Measurements from ENCODE around the gene CXXC4.
A peak's percentile ranks its signal among the peaks of the same experiment; 100 is the strongest.

CXXC4 gene

DNA sequence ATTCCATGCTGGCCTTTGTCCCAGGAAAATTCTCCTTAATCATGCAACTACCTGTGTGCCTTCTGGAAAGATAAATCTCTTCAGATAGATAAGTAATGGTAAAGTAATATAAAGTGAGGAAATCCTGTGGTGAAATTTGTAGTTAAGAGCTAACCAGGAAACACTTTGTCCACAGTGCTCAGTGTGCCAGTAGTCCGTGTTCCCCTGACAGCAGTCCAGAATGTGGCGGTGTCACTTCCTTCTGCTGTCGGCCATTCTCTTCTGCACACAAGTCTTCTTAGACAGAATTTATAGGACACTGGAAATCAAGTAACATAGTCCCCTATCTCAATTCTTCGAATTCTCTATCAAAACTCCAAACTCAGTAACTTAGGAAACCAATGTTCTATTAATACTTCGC is 5.7 kb upstream of the CXXC4 start:
- in situ Hi-C loops (cut with MboI; ENCODE audit: low sequenced_read_pairs), result no loop called here
- Histone ChIP-seq H3K9me3 (no peaks in the 10 kb centered on the region), H3K4me1 (peaks cover 11% of the 10 kb centered on the region), H3K27me3 (ENCODE audit: low read depth) (0 out of 2 replicates have a peak, but pooled peaks cover 3% of the 10 kb centered on the region), H3K36me3 (replicated peaks) (no peaks in the 10 kb centered on the region), H3K4me3 (no peak overlapping the region)
- DNase-seq (ENCODE audit: low spot score in 2 of 2), result no peak

DNA sequence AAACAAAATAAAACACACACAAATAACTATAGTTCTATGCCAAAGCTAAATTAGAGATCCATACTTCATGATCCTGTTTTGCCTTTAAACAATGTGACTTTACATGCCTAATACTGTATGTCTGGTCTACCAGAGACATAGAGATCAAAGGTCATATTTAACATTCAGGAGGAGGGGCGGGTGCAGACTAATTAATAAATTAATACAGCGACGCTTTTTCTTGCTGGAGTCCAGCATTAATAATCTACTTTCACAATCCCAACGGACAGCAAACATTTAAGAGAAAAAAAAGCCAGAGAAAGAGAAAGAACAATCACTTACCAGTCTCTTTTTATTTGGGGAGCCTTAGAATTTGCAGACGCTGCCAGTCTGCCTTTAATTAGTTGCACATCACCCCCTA is 509 bp downstream of the CXXC4 start:
- H3K4me1 ChIP-seq, result peaks cover 16% of the 10 kb centered on the region
- no peaks in the 10 kb centered on the region for H3K27me3 ChIP-seq (ENCODE audit: low read depth)
- no peaks in the 10 kb centered on the region for H3K36me3 ChIP-seq (replicated peaks)
- H3K4me3 ChIP-seq, result peak overlapping the region; percentile 44
- no peaks in the 10 kb centered on the region for H3K9me3 ChIP-seq
- in situ Hi-C loops (cut with MboI; ENCODE audit: low sequenced_read_pairs), result no loop called here
- no peak for DNase-seq (ENCODE audit: low spot score in 2 of 2)

DNA sequence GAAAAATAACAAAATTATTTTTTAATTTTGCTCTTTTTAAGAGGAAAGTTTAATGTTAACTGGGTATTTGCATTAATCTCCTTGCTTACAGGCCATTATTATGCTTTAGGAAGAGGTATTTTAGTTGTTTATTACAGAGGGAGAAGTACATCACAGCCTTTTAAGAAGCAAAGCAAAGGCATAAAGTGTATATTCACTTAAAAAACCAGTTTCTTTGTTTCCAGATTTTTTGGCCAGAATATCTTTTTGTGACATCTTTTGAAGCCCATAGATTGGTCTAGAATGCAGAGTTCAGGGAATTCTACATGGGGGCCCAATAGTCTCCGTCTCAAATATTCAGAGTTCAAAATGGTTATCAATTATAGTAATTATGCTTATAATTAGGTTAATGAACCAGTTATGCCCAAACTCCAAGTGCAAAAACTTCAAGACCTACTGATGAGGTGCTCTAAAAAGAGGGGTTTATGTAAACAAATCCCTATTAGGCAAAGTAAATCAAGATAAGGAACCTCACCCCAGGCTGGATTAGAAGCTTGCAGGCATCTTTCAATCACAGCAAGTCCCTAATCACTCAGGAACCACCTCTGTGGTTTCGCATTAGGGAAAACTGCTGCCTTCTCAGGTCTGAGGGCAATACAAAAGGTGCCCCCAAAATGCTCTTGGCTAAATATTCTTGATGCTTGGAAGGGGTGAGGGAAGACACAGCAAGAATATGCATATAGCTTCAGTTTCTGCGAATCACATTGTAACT is 1.4 kb downstream of the CXXC4 start:
- no peaks in the 10 kb centered on the region for H3K27me3 ChIP-seq (ENCODE audit: low read depth)
- no peaks in the 10 kb centered on the region for H3K36me3 ChIP-seq (replicated peaks)
- peaks cover 16% of the 10 kb centered on the region for H3K4me1 ChIP-seq
- no peaks in the 10 kb centered on the region for H3K9me3 ChIP-seq
- H3K4me3 ChIP-seq, result no peak overlapping the region
- DNase-seq (ENCODE audit: low spot score in 2 of 2), result no peak
- in situ Hi-C loops (cut with MboI; ENCODE audit: low sequenced_read_pairs), result no loop called here

DNA sequence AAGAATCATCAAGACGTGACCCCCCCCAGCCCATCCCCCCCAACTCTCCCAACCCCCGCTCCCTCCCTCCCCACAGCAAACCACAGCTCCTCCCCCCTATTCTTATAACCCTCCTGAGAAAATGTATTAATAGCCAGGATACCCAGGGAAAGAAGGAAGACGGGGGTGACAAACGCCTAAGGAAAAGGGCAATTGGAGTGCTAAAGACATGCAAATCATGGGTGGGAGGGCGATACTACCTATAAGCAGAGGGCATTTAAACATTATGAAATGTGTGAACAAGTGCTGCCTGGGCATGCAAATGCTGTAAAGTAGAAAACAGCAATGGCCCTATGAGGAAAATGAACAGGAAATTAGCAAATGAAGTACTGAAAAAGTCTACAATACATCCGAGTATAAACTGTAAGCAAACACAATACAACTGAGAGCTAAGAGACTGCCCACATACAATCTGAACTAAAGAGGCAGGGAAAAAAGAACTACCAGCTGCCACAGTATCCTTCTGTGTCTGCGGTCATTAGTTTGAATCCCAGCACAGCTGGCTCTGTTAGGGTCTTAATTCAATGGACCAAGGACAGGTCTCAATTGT is 2.4 kb downstream of the CXXC4 start:
- Histone ChIP-seq H3K4me1 (peaks cover 16% of the 10 kb centered on the region), H3K36me3 (replicated peaks) (no peaks in the 10 kb centered on the region), H3K27me3 (ENCODE audit: low read depth) (no peaks in the 10 kb centered on the region), H3K4me3 (peak overlapping the region; percentile 48), H3K9me3 (no peaks in the 10 kb centered on the region)
- peak; percentile 70 to 90 for DNase-seq (ENCODE audit: low spot score in 2 of 2)
- in situ Hi-C loops (cut with MboI; ENCODE audit: low sequenced_read_pairs), result no loop called here

DNA sequence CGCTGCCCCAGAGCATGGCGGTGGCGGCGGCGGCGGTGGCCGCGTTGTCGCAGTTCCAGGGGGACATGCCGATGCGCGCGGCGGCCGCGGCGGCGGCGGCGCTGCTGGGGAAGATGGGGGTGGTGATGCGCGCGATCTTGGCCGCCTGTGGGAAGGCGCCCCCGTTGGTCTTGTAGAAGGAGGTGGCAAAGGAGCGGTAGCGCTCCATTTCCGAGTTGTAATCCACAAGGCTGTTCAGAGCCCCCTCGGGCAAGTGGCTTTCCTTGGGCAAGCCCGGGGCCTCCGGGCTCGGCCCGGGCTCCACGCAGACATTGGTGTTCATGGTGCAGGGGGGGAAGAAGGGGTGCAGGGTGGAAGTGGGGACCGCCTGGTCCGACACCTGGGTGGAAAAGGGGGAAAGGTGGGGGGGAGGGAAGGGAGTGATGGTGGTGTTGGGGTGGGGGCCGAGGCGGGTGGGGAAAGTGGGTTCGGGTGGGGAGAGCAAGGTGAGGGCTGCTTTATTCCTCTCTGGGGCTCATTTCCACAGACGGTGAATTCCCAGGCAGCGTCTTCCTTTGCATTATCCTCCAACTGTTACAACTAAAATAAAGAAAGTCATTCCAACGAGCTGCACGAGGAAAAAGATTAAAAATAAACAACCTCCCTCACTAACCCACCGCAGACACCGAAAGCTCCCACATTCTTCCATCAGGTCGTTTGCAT is 3.1 kb downstream of the CXXC4 start:
- Histone ChIP-seq H3K27me3 (ENCODE audit: low read depth) (no peaks in the 10 kb centered on the region), H3K4me1 (peaks cover 18% of the 10 kb centered on the region), H3K4me3 (peak overlapping the region; percentile 48), H3K36me3 (replicated peaks) (no peaks in the 10 kb centered on the region), H3K9me3 (no peaks in the 10 kb centered on the region)
- DNase-seq (ENCODE audit: low spot score in 2 of 2), result peak; percentile 57 to 74
- in situ Hi-C loops (cut with MboI; ENCODE audit: low sequenced_read_pairs), result no loop called here

DNA sequence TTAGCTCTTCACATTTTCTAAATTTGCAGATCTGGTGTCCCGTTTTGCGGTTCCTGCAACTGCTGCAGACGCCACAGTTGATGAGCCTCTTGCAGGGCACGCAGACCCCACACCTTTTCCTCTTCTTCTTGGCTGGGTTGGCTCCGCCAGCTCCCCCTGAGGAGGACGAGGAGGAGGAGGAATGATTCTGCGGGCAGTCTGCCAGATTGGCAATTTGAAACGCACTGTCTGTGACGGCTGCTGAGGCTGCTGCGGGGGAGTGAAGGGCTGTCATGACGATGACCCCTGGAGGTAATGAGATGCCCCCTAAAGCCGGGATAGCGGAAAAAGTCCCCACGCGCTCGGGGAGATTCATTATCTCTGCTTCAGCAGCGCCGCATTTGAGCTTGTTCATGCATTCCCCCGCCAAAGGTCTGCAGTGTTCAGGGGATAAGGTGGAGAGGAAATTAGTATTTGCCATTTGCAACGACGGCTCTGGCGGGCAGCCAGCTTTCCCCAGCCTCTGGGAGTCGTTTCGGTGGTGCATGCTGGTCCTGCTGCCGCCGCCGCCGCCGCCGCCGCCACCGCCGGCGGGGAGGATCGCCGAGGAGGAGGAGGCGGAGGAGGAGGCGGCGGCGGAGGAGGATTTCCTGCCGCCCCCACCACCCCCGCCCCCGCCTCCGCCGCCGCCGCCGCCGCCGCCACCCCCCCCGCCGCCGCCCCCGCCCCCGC is 3.8 kb downstream of the CXXC4 start:
- H3K9me3 ChIP-seq, result no peaks in the 10 kb centered on the region
- H3K4me3 ChIP-seq, result peak overlapping the region; percentile 48
- peak; percentile 65 to 89 for DNase-seq (ENCODE audit: low spot score in 2 of 2)
- H3K27me3 ChIP-seq (ENCODE audit: low read depth), result no peaks in the 10 kb centered on the region
- peaks cover 18% of the 10 kb centered on the region for H3K4me1 ChIP-seq
- no peaks in the 10 kb centered on the region for H3K36me3 ChIP-seq (replicated peaks)
- in situ Hi-C loops (cut with MboI; ENCODE audit: low sequenced_read_pairs), result no loop called here

DNA sequence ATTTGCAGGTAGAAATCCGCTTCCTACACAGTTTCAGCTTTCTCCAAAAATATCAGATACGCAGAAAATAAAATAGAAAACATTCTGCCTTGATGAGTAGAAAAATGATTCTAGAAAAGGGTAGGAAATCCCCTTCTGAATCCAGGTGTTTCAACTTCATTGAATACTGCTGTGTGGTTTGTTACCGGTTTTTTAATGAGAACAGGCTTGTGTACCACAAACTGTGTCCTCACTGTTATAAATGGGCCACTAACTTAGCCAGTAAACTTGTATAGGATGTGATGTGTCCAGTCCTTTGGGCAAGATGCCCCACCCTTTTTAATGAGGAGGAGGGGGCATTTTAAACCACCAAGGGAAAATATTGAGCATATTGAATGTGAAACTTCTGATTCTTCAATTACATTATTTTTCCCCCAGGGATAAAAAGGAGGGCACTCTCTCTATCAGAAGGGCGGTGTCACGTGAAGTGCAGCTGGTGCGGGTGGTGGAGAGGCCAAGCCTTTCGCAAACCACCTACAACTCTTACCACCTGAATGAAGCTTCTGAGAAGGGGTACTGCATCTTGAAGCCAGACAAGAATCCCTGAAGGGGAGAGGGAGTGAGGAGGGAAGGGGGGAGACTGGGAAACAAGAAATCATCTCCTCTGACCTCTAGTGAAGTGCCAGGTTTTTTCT is 4.5 kb downstream of the CXXC4 start:
- Histone ChIP-seq H3K4me3 (peak overlapping the region; percentile 48), H3K9me3 (no peaks in the 10 kb centered on the region), H3K4me1 (peaks cover 18% of the 10 kb centered on the region), H3K27me3 (ENCODE audit: low read depth) (no peaks in the 10 kb centered on the region), H3K36me3 (replicated peaks) (no peaks in the 10 kb centered on the region)
- in situ Hi-C loops (cut with MboI; ENCODE audit: low sequenced_read_pairs), result no loop called here
- peak in 1 of 2 experiments; percentile 17 for DNase-seq (ENCODE audit: low spot score in 2 of 2)

DNA sequence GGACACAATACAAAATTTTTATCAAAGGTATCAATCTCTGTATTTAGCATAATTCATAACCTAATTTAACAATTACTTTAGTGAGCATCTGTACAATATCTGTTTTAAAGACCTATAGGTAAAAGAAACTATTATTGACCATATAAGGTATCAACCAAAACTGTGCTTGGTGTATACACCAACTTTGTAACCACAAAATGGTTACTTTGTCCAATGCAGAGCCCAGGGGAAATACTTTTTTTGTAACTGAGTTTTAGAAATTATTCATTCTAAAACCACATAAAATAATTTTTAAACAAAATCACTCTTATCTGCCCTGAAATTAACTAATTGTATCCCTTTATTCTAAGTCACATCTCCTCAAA is 5.0 kb downstream of the CXXC4 start:
- in situ Hi-C loops (cut with MboI; ENCODE audit: low sequenced_read_pairs), result no loop called here
- no peaks in the 10 kb centered on the region for H3K9me3 ChIP-seq
- H3K4me1 ChIP-seq, result peaks cover 18% of the 10 kb centered on the region
- H3K27me3 ChIP-seq (ENCODE audit: low read depth), result no peaks in the 10 kb centered on the region
- H3K36me3 ChIP-seq (replicated peaks), result no peaks in the 10 kb centered on the region
- no peak overlapping the region for H3K4me3 ChIP-seq
- no peak for DNase-seq (ENCODE audit: low spot score in 2 of 2)

DNA sequence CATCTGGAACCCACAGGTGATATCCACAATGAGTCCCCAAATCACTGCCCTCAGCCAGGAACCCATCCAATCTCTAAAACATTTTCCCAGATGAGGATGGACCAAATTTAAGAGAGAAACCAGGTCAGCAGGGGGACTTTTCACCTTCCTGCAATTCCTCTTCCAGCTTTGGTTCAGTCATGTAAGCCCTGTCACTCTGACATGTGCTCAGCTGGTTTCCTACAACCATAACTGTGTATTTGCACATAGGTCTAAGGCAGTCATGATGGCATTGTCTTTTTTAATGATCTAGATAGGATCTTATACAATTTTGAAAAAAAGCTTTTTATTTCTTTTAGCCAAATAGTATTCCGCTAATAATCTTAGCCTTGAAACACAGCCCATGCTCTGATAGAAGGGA is 6.5 kb downstream of the CXXC4 start:
- H3K4me3 ChIP-seq, result no peak overlapping the region
- H3K9me3 ChIP-seq, result no peaks in the 10 kb centered on the region

DNA sequence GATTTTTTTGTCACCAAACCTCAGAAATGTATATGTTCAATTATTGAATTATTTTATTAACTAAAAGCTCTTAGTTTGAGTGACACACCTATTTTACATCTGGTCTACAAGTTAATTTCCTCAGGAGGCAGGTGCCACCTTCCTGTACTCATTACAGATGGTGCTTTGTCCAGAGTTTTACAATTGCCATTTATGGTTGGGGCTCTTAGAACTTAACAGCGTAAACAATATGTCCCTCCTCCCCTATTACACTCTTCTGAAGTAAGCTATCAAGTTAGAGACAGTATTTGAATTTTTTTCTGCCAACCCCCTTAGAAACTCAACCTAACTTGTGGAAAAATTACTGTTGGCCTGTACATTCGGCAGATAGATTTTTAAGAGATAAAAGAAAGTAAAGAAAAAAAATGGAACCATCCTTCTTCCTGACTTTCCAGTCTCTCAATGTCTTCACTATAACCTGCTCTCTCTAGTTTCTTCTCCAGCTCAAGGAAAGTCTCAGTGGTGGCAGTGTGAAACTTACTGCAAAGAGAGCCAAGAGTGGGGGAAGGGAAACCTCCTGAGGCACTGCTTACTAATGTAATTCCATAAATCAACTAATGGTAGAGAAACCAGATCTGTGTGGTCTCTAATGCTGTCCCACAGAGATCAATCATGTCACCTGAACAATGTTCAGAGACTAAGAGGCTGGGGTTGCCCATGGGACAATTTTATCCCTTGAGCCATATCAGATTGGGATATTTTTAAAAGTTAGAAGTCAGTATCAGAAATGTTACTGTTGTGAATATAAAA is 7.8 kb downstream of the CXXC4 start:
- in situ Hi-C loops (cut with MboI; ENCODE audit: low sequenced_read_pairs), result no loop called here
- DNase-seq (ENCODE audit: low spot score in 2 of 2), result no peak
- no peaks in the 10 kb centered on the region for H3K36me3 ChIP-seq (replicated peaks)
- no peaks in the 10 kb centered on the region for H3K9me3 ChIP-seq
- no peaks in the 10 kb centered on the region for H3K27me3 ChIP-seq (ENCODE audit: low read depth)
- no peak overlapping the region for H3K4me3 ChIP-seq
- H3K4me1 ChIP-seq, result peaks cover 3% of the 10 kb centered on the region; the same call in 1 of the 2 replicates

More for the DNA sequence above, 6.5 kb downstream of the CXXC4 start:
- in situ Hi-C loops (cut with MboI; ENCODE audit: low sequenced_read_pairs), result no loop called here
- DNase-seq (ENCODE audit: low spot score in 2 of 2), result no peak
- no peaks in the 10 kb centered on the region for H3K36me3 ChIP-seq (replicated peaks)
- peaks cover 7% of the 10 kb centered on the region for H3K4me1 ChIP-seq
- H3K27me3 ChIP-seq (ENCODE audit: low read depth), result no peaks in the 10 kb centered on the region

DNA sequence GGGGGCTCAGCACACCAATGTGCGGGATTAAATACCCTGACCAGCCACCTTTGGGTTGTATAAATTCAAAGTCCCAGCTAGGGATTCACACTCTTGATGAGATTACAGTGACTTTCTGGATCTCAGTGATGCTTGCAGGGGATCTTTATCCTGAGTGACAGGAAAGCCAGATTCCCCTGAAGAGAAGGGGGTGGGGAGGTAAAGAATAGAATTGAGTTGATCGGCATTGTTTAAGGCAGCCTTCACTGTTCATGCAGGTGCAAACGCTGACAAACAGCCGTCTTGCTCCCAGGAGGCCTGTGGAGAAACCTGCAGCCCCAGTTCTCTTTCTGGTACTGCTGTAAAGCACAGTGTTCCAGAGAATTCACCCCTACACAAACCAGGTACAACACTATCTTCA is 19.0 kb downstream of the CXXC4 start:
- Histone ChIP-seq H3K9me3 (no peaks in the 10 kb centered on the region), H3K36me3 (replicated peaks) (no peaks in the 10 kb centered on the region), H3K4me3 (no peak overlapping the region), H3K27me3 (ENCODE audit: low read depth) (no peaks in the 10 kb centered on the region), H3K4me1 (no peaks in the 10 kb centered on the region)
- in situ Hi-C loops (cut with MboI; ENCODE audit: low sequenced_read_pairs), result no loop called here
- no peak for DNase-seq (ENCODE audit: low spot score in 2 of 2)

DNA sequence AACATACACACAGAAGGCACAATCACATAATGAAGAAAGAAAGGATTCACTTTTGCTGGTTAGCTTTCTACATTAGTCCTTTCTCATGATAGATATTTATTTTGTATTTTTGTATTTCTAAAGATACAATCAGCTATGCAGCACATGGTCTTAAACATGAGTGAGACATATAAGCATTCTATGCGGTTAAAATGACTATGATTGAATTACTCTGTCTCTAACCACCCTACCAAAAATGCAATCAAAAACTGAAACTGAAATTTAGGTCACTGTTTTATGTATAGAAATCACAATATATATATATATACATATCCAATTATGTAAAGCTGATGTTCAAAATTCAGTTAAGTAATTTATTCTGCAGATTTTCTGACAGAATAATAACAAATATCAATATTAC is 21.9 kb downstream of the CXXC4 start:
- DNase-seq (ENCODE audit: low spot score in 2 of 2), result no peak
- in situ Hi-C loops (cut with MboI; ENCODE audit: low sequenced_read_pairs), result no loop called here
- Histone ChIP-seq H3K9me3 (no peaks in the 10 kb centered on the region), H3K27me3 (ENCODE audit: low read depth) (no peaks in the 10 kb centered on the region), H3K4me1 (no peaks in the 10 kb centered on the region), H3K4me3 (no peak overlapping the region), H3K36me3 (replicated peaks) (no peaks in the 10 kb centered on the region)

DNA sequence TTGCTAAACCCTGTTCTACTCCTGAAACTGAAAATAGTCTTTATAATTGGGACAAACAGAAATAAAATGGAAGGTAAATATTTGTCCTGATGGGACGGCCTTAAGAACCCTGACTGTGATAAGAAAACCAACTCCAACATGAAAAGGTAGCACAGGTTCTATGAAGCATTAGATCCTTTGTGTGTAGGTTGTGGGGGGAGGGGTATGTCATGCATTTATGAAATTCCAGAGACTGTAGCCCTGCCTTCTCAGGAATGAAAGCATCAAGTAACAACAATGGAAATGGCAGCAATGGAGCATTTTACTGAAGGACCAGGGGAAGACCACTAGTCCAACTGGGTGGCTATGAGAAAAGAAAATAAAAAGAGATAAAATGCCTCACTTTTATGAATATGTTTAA is 23.9 kb downstream of the CXXC4 start:
- Histone ChIP-seq H3K36me3 (replicated peaks) (no peaks in the 10 kb centered on the region), H3K4me3 (no peak overlapping the region), H3K27me3 (ENCODE audit: low read depth) (no peaks in the 10 kb centered on the region), H3K4me1 (no peaks in the 10 kb centered on the region), H3K9me3 (no peaks in the 10 kb centered on the region)
- in situ Hi-C loops (cut with MboI; ENCODE audit: low sequenced_read_pairs), result no loop called here
- peak in 1 of 2 experiments; percentile 20 for DNase-seq (ENCODE audit: low spot score in 2 of 2)
